K562 (cell line): ENCODE data around the gene TRERF1. TPM values are rescaled to one million over a fixed set of nuclear protein-coding genes. Genes with fewer than 3 reads are reported as not detected.

Source experiments
- ATAC-seq: fragments of 200-7000 bp; cut with Tn5 transposase; 3 replicates; pipeline ENCODE4 v1.9.1; 2020; ENCODE audit warnings: moderate library complexity
- BruUV-seq: library from RNA; stranded (reverse); fragments of 400-500 nt; replicated peaks from 2 replicates; lab custom pipeline; 2021; lab: Mats Ljungman, UMichigan
- CTCF ChIA-PET: fragments of 300-600 bp; formaldehyde crosslinking; extraction: SDS; loops from one replicate; lab custom pipeline; 2021; ENCODE audit warnings: low intra/inter-chr PET ratio; lab: Yijun Ruan, JAX
- POLR2A ChIA-PET: fragments of 300-600, 350-650 bp; sonication (Branson Sonifier 250); formaldehyde crosslinking; extraction: SDS; loops from one replicate; lab custom pipeline; 2021; ENCODE audit warnings: antibody characterized with exemption, inconsistent platforms; lab: Yijun Ruan, JAX
- DNase-seq, 4 experiments: peaks; one replicate each; pipeline versions ENCODE4 v3.0.0 to v3.0.0-alpha.2; 2011 to 2018; ENCODE audit warnings: low spot score in 3 of 4, mixed read lengths in 3 of 4; ENCODE audit errors: extremely low read depth in 1 of 4
- FAIRE-seq: peaks from 2 replicates; lab custom pipeline; 2011; peaks lifted over from hg19 to GRCh38; lab: Jason Lieb, UNC
- H2AFZ ChIP-seq: 2 replicates; pipeline ENCODE4 v1.6.0; 2011; ENCODE audit warnings: low read depth, low read length, control low read depth, inconsistent platforms
- H3K27ac ChIP-seq: fragments of 200-600 bp; 3 replicates; pipeline ENCODE4 v1.8.0; 2011; ENCODE audit warnings: low read depth, mild to moderate bottlenecking, control low read depth, inconsistent platforms, low read length, moderate library complexity, mixed read lengths; ENCODE audit errors: extremely low read depth
- H3K27me3 ChIP-seq, 2 experiments: fragments of 300-600 bp in 1 of 2; 2 replicates in 1 of 2; 3 replicates in 1 of 2; pipeline versions ENCODE4 v1.6.0 to v1.8.0; 2011; ENCODE audit warnings: inconsistent platforms in 2 of 2, low read length in 2 of 2, mild to moderate bottlenecking in 1 of 2, mixed read lengths in 1 of 2, moderate library complexity in 1 of 2; ENCODE audit not compliant: control insufficient read depth in 2 of 2, insufficient read depth in 2 of 2
- H3K36me3 ChIP-seq: fragments of 300-600 bp; 3 replicates; pipeline ENCODE4 v1.8.0; 2011; ENCODE audit warnings: mild to moderate bottlenecking, low read length, inconsistent platforms; ENCODE audit not compliant: control insufficient read depth, insufficient read depth
- H3K4me1 ChIP-seq, 2 experiments: fragments of 200-600 bp in 1 of 2; replicated peaks in 1 of 2; 2 replicates in 1 of 2; 3 replicates in 1 of 2; pipeline versions ENCODE4 v1.5.1 to v1.8.0; 2011; ENCODE audit warnings: inconsistent platforms in 2 of 2, low read length in 2 of 2, mild to moderate bottlenecking in 1 of 2, mixed read lengths in 1 of 2, moderate library complexity in 1 of 2; ENCODE audit not compliant: control insufficient read depth in 2 of 2, insufficient read depth in 2 of 2
- H3K4me2 ChIP-seq: 2 replicates; pipeline ENCODE4 v1.6.1; 2011; ENCODE audit warnings: low read length, control low read depth, inconsistent platforms, mixed read lengths; ENCODE audit not compliant: insufficient read depth
- H3K4me3 ChIP-seq: fragments of 200-600 bp; sonication (generic), shearing (Covaris generic); 2 replicates; pipeline ENCODE4 v1.5.1; 2016; ENCODE audit warnings: control low read depth, inconsistent platforms
- H3K79me2 ChIP-seq: fragments of 200-600 bp; 3 replicates; pipeline ENCODE4 v1.8.0; 2011; ENCODE audit warnings: low read length, inconsistent platforms; ENCODE audit not compliant: control insufficient read depth, insufficient read depth
- H3K9ac ChIP-seq, 2 experiments: 2 replicates each; pipeline versions ENCODE4 v1.6.0 to v1.6.1; 2011; ENCODE audit warnings: low read depth in 2 of 2, low read length in 2 of 2, control low read depth in 1 of 2, inconsistent platforms in 1 of 2, mild to moderate bottlenecking in 1 of 2, mixed read lengths in 1 of 2; ENCODE audit not compliant: insufficient read depth in 1 of 2
- H3K9me1 ChIP-seq: one replicate; pipeline ENCODE4 v1.6.0; 2011; ENCODE audit warnings: inconsistent platforms, mild to moderate bottlenecking, low read length, moderate library complexity; ENCODE audit not compliant: control insufficient read depth, insufficient read depth
- H3K9me3 ChIP-seq: replicated peaks from 2 replicates; pipeline ENCODE4 v1.5.1; 2011; ENCODE audit warnings: low read depth, low read length, inconsistent platforms; ENCODE audit not compliant: control insufficient read depth, insufficient read depth
- H4K20me1 ChIP-seq: replicated peaks from 2 replicates; pipeline ENCODE4 v1.6.1; 2011; ENCODE audit warnings: low read length, inconsistent platforms, mixed read lengths; ENCODE audit not compliant: control insufficient read depth, insufficient read depth
- ARID4B ChIP-seq: sonication (generic); formaldehyde crosslinking; IDR thresholded peaks from 2 replicates; pipeline ENCODE4 v1.8.0; 2022; ENCODE audit warnings: mild to moderate bottlenecking, missing genetic modification reagents
- USF2 ChIP-seq: sonication (generic); formaldehyde crosslinking; IDR thresholded peaks from 2 replicates; pipeline ENCODE4 v1.5.0; 2020; ENCODE audit warnings: missing genetic modification reagents
- ZNF239 ChIP-seq: fragments of 250-450 bp; sonication (Bioruptor Pico); IDR thresholded peaks from 2 replicates; pipeline ENCODE4 v1.4.0; 2020; ENCODE audit warnings: mild to moderate bottlenecking
- WGBS: fragments of 100-300 bp; shearing (Covaris generic); methylation state at CpG from one replicate; pipeline ENCODE4 v1.1.6; 2016; ENCODE audit warnings: low coverage, mixed read lengths; ENCODE audit not compliant: insufficient coverage; ENCODE audit errors: missing lambda C conversion rate; 5-methylcytosine and 5-hydroxymethylcytosine counted together
- in situ Hi-C: fragments of 300-500 bp; cut with MboI; formaldehyde crosslinking; loops from 4 replicates; pipeline ENCODE4 v1.15.0; 2018; ENCODE audit warnings: inconsistent platforms, mixed read lengths
- intact Hi-C: fragments of 100-400 bp; cut with micrococcal nuclease; formaldehyde crosslinking; loops from 2 replicates; pipeline ENCODE4 v1.14.2; 2022
- polyA plus RNA-seq, 8 experiments: library from polyadenylated mRNA; depleted of rRNA in 4 of 8; stranded (reverse) in 5 of 8; unstranded in 3 of 8; fragments of >200 nt; fragmentation: Nextera tagmentation in 2 of 8; fragmentation: Illumina TruSeq in 1 of 8; extraction: Ambion mirVana in 2 of 8; extraction: Trizol in 1 of 8; gene quantifications; 2 replicates each; pipeline versions ENCODE4 v1.2.1 to v1.2.3, GENCODE V29; 2011 to 2014; ENCODE audit warnings: inconsistent platforms in 1 of 8, missing spikeins in 1 of 8
- total RNA-seq, 7 experiments: library from RNA; depleted of rRNA in 6 of 7; stranded (reverse); fragments of >200 nt in 6 of 7; fragmentation: Illumina TruSeq in 2 of 7; extraction: Trizol in 2 of 7; gene quantifications; 2 replicates each; pipeline versions ENCODE4 v1.2.1 to v1.2.3, GENCODE V29; 2011 to 2021; ENCODE audit warnings: low replicate concordance in 1 of 7

TRERF1 gene
- total and polyA plus RNA-seq, 9 of the 15 experiments (the other 6 are each of a cell fraction or from before 2014, with no cell fraction given): 0.04 to 0.20 (median 0.07) TPM; not detected in 3

GRCh38 chr6:42394151-42394550, 57.6 kb downstream of the TRERF1 start:
- intact Hi-C loops (no loop called here), in situ Hi-C loops (no loop called here)
- ChIA-PET POLR2A (interaction anchor here (0.6 kb wide), 1 partner anchor 96 kb away, joined by 3 read pairs; no protein-coding TSS in a partner anchor), CTCF (no interaction called here)
- no peak overlapping the region for H2AFZ ChIP-seq
- no peak overlapping the region for H3K4me3 ChIP-seq
- H3K9me3 ChIP-seq: no peaks in the 10 kb centered on the region
- no TSS peak for BruUV-seq
- TF ChIP-seq ZNF239 (CRISPR knock-in tag) (no peak), ARID4B (CRISPR knock-in tag) (no peak), USF2 (no peak)
- FAIRE-seq (no peak), ATAC-seq (no peak), DNase-seq (no peak)
- H3K4me1 ChIP-seq: no peaks in the 10 kb centered on the region
- H3K9me1 ChIP-seq: no peaks in the 10 kb centered on the region
- WGBS: 1% methylated on average over 4 of the region's 4 CpGs
- no peaks in the 10 kb centered on the region for H3K79me2 ChIP-seq
- H3K4me2 ChIP-seq: no peak overlapping the region
- H3K27me3 ChIP-seq: peaks cover 39 to 52% of the 10 kb centered on the region in 2 experiments; a peak in 4 of 5 replicates
- no peaks in the 10 kb centered on the region for H3K36me3 ChIP-seq
- H3K9ac ChIP-seq: no peak overlapping the region
- H4K20me1 ChIP-seq: no peaks in the 10 kb centered on the region
- no peak overlapping the region for H3K27ac ChIP-seq
